Keratinocyte (primary cell): Measurements from ENCODE around the gene SUV39H1.

Experiments used
- CTCF ChIP-seq, 3 experiments: IDR thresholded peaks in 1 of 3; conservative IDR thresholded peaks in 1 of 3; optimal IDR thresholded peaks in 1 of 3; 2 replicates in 2 of 3; 3 replicates in 1 of 3; pipeline versions ENCODE3 to v1.5.1; 2011; ENCODE audit warnings: low read length in 3 of 3, mild to moderate bottlenecking in 3 of 3, moderate library complexity in 2 of 3, control low read depth in 1 of 3, inconsistent platforms in 1 of 3; ENCODE audit not compliant: insufficient read depth in 2 of 3; ENCODE audit errors: extremely low read depth in 1 of 3
- EZH2 ChIP-seq: IDR thresholded peaks from one replicate; pipeline ENCODE4 v1.6.1; 2012; ENCODE audit warnings: inconsistent platforms, mild to moderate bottlenecking, low read length, moderate library complexity

GRCh38 chrX:48665991-48666390 is 30.5 kb upstream of the SUV39H1 start:
- TF ChIP-seq CTCF (optimal IDR thresholded peaks at IDR 0.05 in 1 of 3, IDR thresholded peaks at IDR 0.05 in 1 of 3, conservative IDR thresholded peaks at IDR 0.05 in 1 of 3; ENCODE audit: extremely low read depth in 1 of 3, insufficient read depth in 2 of 3, low read length in 3 of 3) (no peak), EZH2 (no peak)
